Measurements from ENCODE around the gene IRF7.

The IRF7 gene

GRCh38 chr11:640021-640706 is 24.4 kb upstream of the IRF7 start:
- DNase-seq (ENCODE audit: low spot score), result no peak

- no peak for DNase-seq (ENCODE audit: low spot score)
Measured at GRCh38 chr11:639332-639955, 23.7 kb upstream of the IRF7 start.

- no peak for DNase-seq (ENCODE audit: low spot score)
Measured at GRCh38 chr11:638631-639331, 23.0 kb upstream of the IRF7 start.

- no peak for DNase-seq (ENCODE audit: low spot score)
Measured at GRCh38 chr11:637593-638521, 22.1 kb upstream of the IRF7 start.

GRCh38 chr11:637333-637592 is 21.5 kb upstream of the IRF7 start:
- no peak for DNase-seq (ENCODE audit: low spot score)

- DNase-seq (ENCODE audit: low spot score), result no peak
Measured at GRCh38 chr11:636511-637332, 21.0 kb upstream of the IRF7 start, which contains the start of gene DRD4. TSS of gene DRD4 (plus strand) at chr11:637269. CDS start at chr11:637305, 36 bp downstream.

GRCh38 chr11:635945-636510 is 20.3 kb upstream of the IRF7 start:
- DNase-seq (ENCODE audit: low spot score), result no peak

GRCh38 chr11:630871-631270 is 15.1 kb upstream of the IRF7 start:
- DNase-seq (ENCODE audit: low spot score), result no peak

GRCh38 chr11:629237-629583 is 13.5 kb upstream of the IRF7 start:
- no peak for DNase-seq (ENCODE audit: low spot score)

GRCh38 chr11:628056-628455 is 12.3 kb upstream of the IRF7 start:
- DNase-seq (ENCODE audit: low spot score), result no peak

- DNase-seq (ENCODE audit: low spot score), result no peak
Measured at GRCh38 chr11:627308-627576, 11.5 kb upstream of the IRF7 start.

- no peak for DNase-seq (ENCODE audit: low spot score)
Measured at GRCh38 chr11:626475-627307, 10.9 kb upstream of the IRF7 start, which contains the start of gene SCT. TSS of gene SCT (minus strand) at chr11:627181. CDS start at chr11:627143, 38 bp downstream.

- DNase-seq (ENCODE audit: low spot score), result peak; percentile 48
Measured at GRCh38 chr11:625636-626268, 10.0 kb upstream of the IRF7 start.

- DNase-seq (ENCODE audit: low spot score), result peak; percentile 89
Measured at GRCh38 chr11:624705-625635, 9.2 kb upstream of the IRF7 start, which contains the start of gene CDHR5. TSS of gene CDHR5 (minus strand) at chr11:624955. CDS start at chr11:624902, 53 bp downstream.

- peak; percentile 63 for DNase-seq (ENCODE audit: low spot score)
Measured at GRCh38 chr11:623999-624704, 8.4 kb upstream of the IRF7 start.

- DNase-seq (ENCODE audit: low spot score), result no peak
Measured at GRCh38 chr11:623349-623869, 7.7 kb upstream of the IRF7 start.

GRCh38 chr11:621838-622237 is 6.1 kb upstream of the IRF7 start:
- DNase-seq (ENCODE audit: low spot score), result no peak

Measured in HuH-7 (cell line).